Measurements from ENCODE around the gene DHX8. TPM values are rescaled to one million over a fixed set of nuclear protein-coding genes. Genes with fewer than 3 reads are reported as not detected.

Gene DHX8
- total RNA-seq, 2 experiments from 2014 or later = 56.0 to 78.8 TPM

GRCh38 chr17:43530288-43531081 is 46.7 kb downstream of the DHX8 start:
- Mint-ChIP-seq H3K9me3 (no peaks in the 10 kb centered on the region), H3K36me3 (ENCODE audit: low read depth) (peaks cover 3% of the 10 kb centered on the region), H3K4me3 (no peak overlapping the region), H3K4me1 (no peaks in the 10 kb centered on the region), H3K27me3 (no peaks in the 10 kb centered on the region), H3K27ac (no peak overlapping the region)
- CTCF ChIA-PET = interaction anchor here (1.2 to 1.3 kb wide), 3 partner anchors 12 to 47 kb away, joined by 3 to 7 read pairs (median 3); partner anchors contain the start of genes DHX8 and ETV4
- POLR2A ChIA-PET = no interaction called here
- DNase-seq = no peak

GRCh38 chr17:43531082-43531378 is 47.3 kb downstream of the DHX8 start:
- Mint-ChIP-seq H3K4me1 (peaks cover 1% of the 10 kb centered on the region), H3K27ac (no peak overlapping the region), H3K9me3 (no peaks in the 10 kb centered on the region), H3K36me3 (ENCODE audit: low read depth) (peaks cover 1% of the 10 kb centered on the region), H3K27me3 (no peaks in the 10 kb centered on the region), H3K4me3 (no peak overlapping the region)
- POLR2A ChIA-PET = no interaction called here
- CTCF ChIA-PET = interaction anchor here (1.2 to 1.3 kb wide), 3 partner anchors 11 to 47 kb away, joined by 3 to 7 read pairs (median 3); partner anchors contain the start of genes DHX8 and ETV4
- no peak for DNase-seq

GRCh38 chr17:43531955-43532354 is 48.2 kb downstream of the DHX8 start:
- H3K36me3 Mint-ChIP-seq (ENCODE audit: low read depth) = peaks cover 1% of the 10 kb centered on the region
- no peak for DNase-seq
- ChIA-PET CTCF (interaction anchor here (1.3 kb wide), 1 partner anchor 48 kb away, joined by 7 read pairs; the partner anchor contains the start of gene DHX8), POLR2A (no interaction called here)
- H3K4me1 Mint-ChIP-seq = peaks cover 4% of the 10 kb centered on the region
- H3K4me3 Mint-ChIP-seq = no peak overlapping the region
- no peak overlapping the region for H3K27ac Mint-ChIP-seq
- H3K27me3 Mint-ChIP-seq = no peaks in the 10 kb centered on the region
- H3K9me3 Mint-ChIP-seq = no peaks in the 10 kb centered on the region

GRCh38 chr17:43532581-43532980 is 48.8 kb downstream of the DHX8 start:
- peaks cover 4% of the 10 kb centered on the region for H3K4me1 Mint-ChIP-seq

GRCh38 chr17:43533699-43534098 is 49.9 kb downstream of the DHX8 start:
- Mint-ChIP-seq H3K27ac (no peak overlapping the region), H3K9me3 (no peaks in the 10 kb centered on the region), H3K36me3 (ENCODE audit: low read depth) (peaks cover 1% of the 10 kb centered on the region), H3K4me1 (peaks cover 4% of the 10 kb centered on the region), H3K4me3 (no peak overlapping the region), H3K27me3 (no peaks in the 10 kb centered on the region)
- POLR2A ChIA-PET = no interaction called here
- DNase-seq = no peak
- CTCF ChIA-PET = interaction anchor here (1.2 kb wide), 1 partner anchor 10 kb away, joined by 5 read pairs; no protein-coding TSS in a partner anchor

More at GRCh38 chr17:43532581-43532980, 48.8 kb downstream of the DHX8 start:
- Mint-ChIP-seq H3K27me3 (no peaks in the 10 kb centered on the region), H3K9me3 (no peaks in the 10 kb centered on the region), H3K27ac (no peak overlapping the region), H3K36me3 (ENCODE audit: low read depth) (peaks cover 1% of the 10 kb centered on the region), H3K4me3 (no peak overlapping the region)
- CTCF ChIA-PET = interaction anchor here (1.0 kb wide), 2 partner anchors 26 to 162 kb away, joined by 3 read pairs; no protein-coding TSS in a partner anchor
- POLR2A ChIA-PET = no interaction called here
- DNase-seq = no peak

- peaks cover 4% of the 10 kb centered on the region for H3K4me1 Mint-ChIP-seq
- DNase-seq = no peak
- ChIA-PET CTCF (no interaction called here), POLR2A (no interaction called here)
- H3K4me3 Mint-ChIP-seq = no peak overlapping the region
- H3K27me3 Mint-ChIP-seq = no peaks in the 10 kb centered on the region
- H3K36me3 Mint-ChIP-seq (ENCODE audit: low read depth) = no peaks in the 10 kb centered on the region
- no peak overlapping the region for H3K27ac Mint-ChIP-seq
- no peaks in the 10 kb centered on the region for H3K9me3 Mint-ChIP-seq
Measured at GRCh38 chr17:43534909-43535308, 51.1 kb downstream of the DHX8 start.

GRCh38 chr17:43536236-43536992 is 52.6 kb downstream of the DHX8 start:
- Mint-ChIP-seq H3K27me3 (no peaks in the 10 kb centered on the region), H3K27ac (no peak overlapping the region), H3K4me1 (peaks cover 4% of the 10 kb centered on the region), H3K36me3 (ENCODE audit: low read depth) (no peaks in the 10 kb centered on the region), H3K4me3 (no peak overlapping the region), H3K9me3 (no peaks in the 10 kb centered on the region)
- ChIA-PET CTCF (interaction anchor here (0.7 kb wide), 1 partner anchor 283 kb away, joined by 3 read pairs; no protein-coding TSS in a partner anchor), POLR2A (no interaction called here)
- DNase-seq = no peak

GRCh38 chr17:43540821-43541674 is 57.3 kb downstream of the DHX8 start:
- H3K4me3 Mint-ChIP-seq = no peak overlapping the region
- no peak for DNase-seq
- H3K27me3 Mint-ChIP-seq = peaks cover 34% of the 10 kb centered on the region
- peaks cover 12% of the 10 kb centered on the region for H3K4me1 Mint-ChIP-seq
- H3K27ac Mint-ChIP-seq = no peak overlapping the region
- no peaks in the 10 kb centered on the region for H3K9me3 Mint-ChIP-seq
- ChIA-PET POLR2A (no interaction called here), CTCF (interaction anchor here (1.0 kb wide), 1 partner anchor 57 kb away, joined by 5 read pairs; the partner anchor contains the start of gene DHX8)
- no peaks in the 10 kb centered on the region for H3K36me3 Mint-ChIP-seq (ENCODE audit: low read depth)

- Mint-ChIP-seq H3K27ac (no peak overlapping the region), H3K9me3 (no peaks in the 10 kb centered on the region), H3K27me3 (peaks cover 50% of the 10 kb centered on the region), H3K4me1 (peaks cover 16% of the 10 kb centered on the region), H3K36me3 (ENCODE audit: low read depth) (no peaks in the 10 kb centered on the region), H3K4me3 (no peak overlapping the region)
- DNase-seq = no peak
- POLR2A ChIA-PET = no interaction called here
- CTCF ChIA-PET = interaction anchor here (0.6 to 1.7 kb wide), 5 partner anchors 9 to 59 kb away, joined by 3 to 7 read pairs (median 5); partner anchors contain the start of gene DHX8
Measured at GRCh38 chr17:43542859-43543258, 59.1 kb downstream of the DHX8 start.

- H3K27me3 Mint-ChIP-seq = peaks cover 54% of the 10 kb centered on the region
- no peak overlapping the region for H3K27ac Mint-ChIP-seq
- no peak for DNase-seq
- no peaks in the 10 kb centered on the region for H3K36me3 Mint-ChIP-seq (ENCODE audit: low read depth)
- H3K9me3 Mint-ChIP-seq = no peaks in the 10 kb centered on the region
- H3K4me1 Mint-ChIP-seq = peaks cover 16% of the 10 kb centered on the region
- POLR2A ChIA-PET = no interaction called here
- H3K4me3 Mint-ChIP-seq = no peak overlapping the region
- CTCF ChIA-PET = interaction anchor here (0.6 to 1.7 kb wide), 5 partner anchors 9 to 303 kb away, joined by 3 to 7 read pairs (median 5); partner anchors contain the start of gene DHX8
Measured at GRCh38 chr17:43543300-43543699, 59.5 kb downstream of the DHX8 start.

- Mint-ChIP-seq H3K27me3 (peaks cover 56% of the 10 kb centered on the region), H3K27ac (no peak overlapping the region), H3K36me3 (ENCODE audit: low read depth) (no peaks in the 10 kb centered on the region), H3K9me3 (no peaks in the 10 kb centered on the region), H3K4me1 (peaks cover 16% of the 10 kb centered on the region), H3K4me3 (no peak overlapping the region)
- no peak for DNase-seq
- POLR2A ChIA-PET = no interaction called here
- CTCF ChIA-PET = interaction anchor here (0.6 to 1.5 kb wide), 3 partner anchors 10 to 302 kb away, joined by 3 to 7 read pairs (median 5); partner anchors contain the start of gene DHX8
Measured at GRCh38 chr17:43543771-43544575, 60.2 kb downstream of the DHX8 start.

GRCh38 chr17:43545383-43545632 is 61.5 kb downstream of the DHX8 start:
- H3K4me3 Mint-ChIP-seq = peak overlapping the region; percentile 52
- ChIA-PET POLR2A (interaction anchor here (0.6 kb wide), 1 partner anchor 58 kb away, joined by 3 read pairs; no protein-coding TSS in a partner anchor), CTCF (interaction anchor here (1.0 kb wide), 1 partner anchor 61 kb away, joined by 4 read pairs; the partner anchor contains the start of gene DHX8)
- no peaks in the 10 kb centered on the region for H3K36me3 Mint-ChIP-seq (ENCODE audit: low read depth)
- H3K9me3 Mint-ChIP-seq = no peaks in the 10 kb centered on the region
- H3K4me1 Mint-ChIP-seq = peaks cover 16% of the 10 kb centered on the region
- H3K27me3 Mint-ChIP-seq = peaks cover 64% of the 10 kb centered on the region
- H3K27ac Mint-ChIP-seq = no peak overlapping the region
- DNase-seq = peak; percentile 28

All from activated CD4-positive, alpha-beta T cell treated with anti-CD3 and anti-CD28 coated beads, Interleukin-2, amount 10 ng/mL, durations not matched to agents 7 days and 5 days (primary cell).